Testis (tissue), 3 donors: ENCODE measurements around the gene CDC25B. TPM values are rescaled to one million over a fixed set of nuclear protein-coding genes. Genes with fewer than 3 reads are reported as not detected.

Experiments used
- DNase-seq: peaks from one replicate; pipeline ENCODE4 v3.0.0-alpha.2; 2019
- H3K27ac ChIP-seq, 2 donors: fragments of 200-600 bp; sonication (generic); one replicate each; pipeline ENCODE4 v1.5.1; 2019
- H3K27me3 ChIP-seq: fragments of 200-600 bp; sonication (generic); one replicate; pipeline ENCODE4 v1.5.1; 2019
- H3K36me3 ChIP-seq: fragments of 200-600 bp; sonication (generic); one replicate; pipeline ENCODE4 v1.5.1; 2017; ENCODE audit warnings: low read depth; ENCODE audit errors: missing control alignments
- H3K4me1 ChIP-seq: fragments of 200-600 bp; sonication (generic); one replicate; pipeline ENCODE4 v1.5.1; 2019
- H3K4me3 ChIP-seq, 2 donors: fragments of 200-600 bp; sonication (generic); one replicate each; pipeline ENCODE4 v1.5.1; 2017 to 2019
- H3K9me3 ChIP-seq: fragments of 200-600 bp; sonication (generic); one replicate; pipeline ENCODE4 v1.5.1; 2017
- POLR2A ChIP-seq: fragments of 450-650 bp; IDR thresholded peaks from one replicate; pipeline ENCODE4 v1.6.1; 2017; ENCODE audit warnings: antibody characterized with exemption, mild to moderate bottlenecking, moderate library complexity
- WGBS, 2 donors: methylation state at CpG; one replicate each; pipeline ENCODE4 v1.1.5; 2018; 5-methylcytosine and 5-hydroxymethylcytosine counted together
- intact Hi-C: fragments of 100-400 bp; cut with DNase I; formaldehyde crosslinking; loops from one replicate; pipeline ENCODE4 v1.15.1; 2023; ENCODE audit warnings: low total_unique reads
- polyA plus RNA-seq: library from polyadenylated mRNA; stranded (reverse); fragments of 350-450 nt; fragmentation: Illumina TruSeq; extraction: RNeasy Lipid Tissue Mini Kit (QIAGEN cat#74804); gene quantifications from one replicate; pipeline ENCODE4 v1.2.3, GENCODE V29; 2014; ENCODE audit warnings: low read depth, low replicate concordance; ENCODE audit not compliant: insufficient read depth
- total RNA-seq, 2 donors: library from RNA; depleted of rRNA; stranded (reverse); fragments of >200 nt; gene quantifications; one replicate each; pipeline ENCODE4 v1.2.3, GENCODE V29; 2016
- TF ChIP-seq, protein P1 (sequence below), 3 experiments: fragments of 450-650 bp in 2 of 3; fragments of 200-600 bp in 1 of 3; sonication (generic) in 1 of 3; IDR thresholded peaks; one replicate each; pipeline ENCODE4 v1.5.1; 2016 to 2019; ENCODE audit warnings: antibody characterized with exemption in 3 of 3, mild to moderate bottlenecking in 2 of 3, moderate library complexity in 1 of 3

CDC25B gene
- total and polyA plus RNA-seq, 3 donors from 2014 or later, result 14.4 to 45.6 (median 25.4) TPM

DNA sequence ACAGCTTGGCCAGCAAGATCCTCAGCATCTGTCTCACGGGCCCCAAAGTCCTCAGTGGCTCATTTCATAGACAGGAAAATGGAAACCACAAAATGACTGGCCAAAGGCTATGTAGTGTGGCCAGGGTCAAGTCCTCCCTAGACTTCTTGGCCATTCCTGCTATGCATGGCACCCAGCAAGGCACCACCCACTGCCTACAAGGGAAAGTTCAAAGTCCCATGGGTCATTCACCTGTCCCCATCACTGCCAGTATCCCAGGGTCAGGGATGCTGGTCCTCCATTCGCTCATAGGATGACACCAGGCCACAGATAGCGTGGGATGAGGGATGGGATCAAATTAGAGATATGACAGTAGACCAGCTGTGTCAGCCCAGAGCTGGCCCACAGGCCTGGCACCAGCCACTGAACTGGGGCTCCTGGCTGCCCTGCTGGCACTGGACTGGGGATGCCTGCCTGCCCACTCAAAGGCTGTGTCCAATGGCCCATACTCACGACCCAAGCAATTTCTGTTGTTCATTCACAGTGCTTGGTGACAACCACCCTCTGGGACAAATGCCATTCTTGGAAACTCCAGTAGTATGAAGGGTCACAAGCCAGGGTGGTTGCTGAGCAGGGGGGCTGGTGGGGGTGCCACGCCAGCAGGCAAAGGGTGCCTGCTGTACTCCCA, 40.2 kb upstream of the CDC25B start:
- Histone ChIP-seq H3K36me3 (no peaks in the 10 kb centered on the region), H3K27me3 (no peaks in the 10 kb centered on the region), H3K4me3 (no peak overlapping the region), H3K9me3 (no peaks in the 10 kb centered on the region), H3K27ac (no peak overlapping the region), H3K4me1 (no peaks in the 10 kb centered on the region)
- WGBS, 2 donors, result 84 to 93% methylated on average over 3 to 5 of the region's 5 CpGs
- intact Hi-C loops, result no loop called here
- DNase-seq, result no peak
- TF ChIP-seq, protein P1, sequence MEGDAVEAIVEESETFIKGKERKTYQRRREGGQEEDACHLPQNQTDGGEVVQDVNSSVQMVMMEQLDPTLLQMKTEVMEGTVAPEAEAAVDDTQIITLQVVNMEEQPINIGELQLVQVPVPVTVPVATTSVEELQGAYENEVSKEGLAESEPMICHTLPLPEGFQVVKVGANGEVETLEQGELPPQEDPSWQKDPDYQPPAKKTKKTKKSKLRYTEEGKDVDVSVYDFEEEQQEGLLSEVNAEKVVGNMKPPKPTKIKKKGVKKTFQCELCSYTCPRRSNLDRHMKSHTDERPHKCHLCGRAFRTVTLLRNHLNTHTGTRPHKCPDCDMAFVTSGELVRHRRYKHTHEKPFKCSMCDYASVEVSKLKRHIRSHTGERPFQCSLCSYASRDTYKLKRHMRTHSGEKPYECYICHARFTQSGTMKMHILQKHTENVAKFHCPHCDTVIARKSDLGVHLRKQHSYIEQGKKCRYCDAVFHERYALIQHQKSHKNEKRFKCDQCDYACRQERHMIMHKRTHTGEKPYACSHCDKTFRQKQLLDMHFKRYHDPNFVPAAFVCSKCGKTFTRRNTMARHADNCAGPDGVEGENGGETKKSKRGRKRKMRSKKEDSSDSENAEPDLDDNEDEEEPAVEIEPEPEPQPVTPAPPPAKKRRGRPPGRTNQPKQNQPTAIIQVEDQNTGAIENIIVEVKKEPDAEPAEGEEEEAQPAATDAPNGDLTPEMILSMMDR (IDR thresholded peaks at IDR 0.05), result no peak
- TF ChIP-seq POLR2A, result no peak

DNA sequence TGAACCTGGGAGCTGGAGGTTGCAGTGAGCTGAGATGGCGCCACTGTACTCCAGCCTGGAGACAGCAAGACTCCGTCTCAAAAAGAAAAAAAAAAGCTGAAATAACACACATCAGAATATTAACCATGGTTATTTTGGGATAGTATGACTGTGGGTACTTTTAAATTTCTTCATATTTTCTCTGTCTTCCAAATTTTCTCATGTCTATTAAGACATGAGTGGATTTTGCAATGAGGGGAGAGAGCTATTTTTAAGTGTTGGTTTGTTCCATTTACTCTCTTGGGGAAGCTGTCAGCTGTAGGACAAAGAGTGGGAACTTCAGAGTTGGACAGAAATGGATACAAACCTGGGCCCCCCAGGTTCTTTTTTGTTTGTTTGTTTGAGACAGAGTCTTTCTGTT, 38.8 kb upstream of the CDC25B start:
- no peak overlapping the region for H3K27ac ChIP-seq

DNA sequence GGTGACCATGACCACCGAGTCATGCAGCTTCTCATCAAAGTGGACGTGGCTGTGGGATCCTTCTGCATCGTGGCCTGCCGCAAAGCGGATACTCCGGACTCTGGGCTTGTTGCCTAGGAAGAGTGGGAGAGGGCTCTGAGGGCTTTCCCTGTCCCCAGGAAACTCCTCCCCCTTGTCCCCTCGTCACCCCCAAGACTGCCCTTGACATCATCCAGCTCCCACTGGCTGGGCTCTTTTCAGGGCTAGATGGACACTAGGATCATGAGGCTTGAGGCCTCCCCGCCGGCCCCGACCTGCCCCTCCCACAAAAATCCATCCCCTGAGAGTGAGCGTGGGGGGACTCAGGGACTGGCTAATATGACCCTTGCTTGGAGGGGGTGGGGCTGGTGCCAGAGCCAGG, 37.5 kb upstream of the CDC25B start:
- DNase-seq, result no peak
- no peak overlapping the region for H3K4me3 ChIP-seq
- H3K36me3 ChIP-seq, result no peaks in the 10 kb centered on the region
- H3K27ac ChIP-seq, result no peak overlapping the region
- WGBS, 2 donors, result 76 to 89% methylated on average over 4 to 11 of the region's 11 CpGs
- no peaks in the 10 kb centered on the region for H3K27me3 ChIP-seq
- no peaks in the 10 kb centered on the region for H3K9me3 ChIP-seq
- no peaks in the 10 kb centered on the region for H3K4me1 ChIP-seq
- TF ChIP-seq POLR2A, result no peak
- intact Hi-C loops, result no loop called here

More for the DNA sequence above, 38.8 kb upstream of the CDC25B start:
- no peak for DNase-seq
- WGBS, 2 donors, result 80 to 89% methylated on average over 2 of the region's 2 CpGs
- intact Hi-C loops, result no loop called here
- Histone ChIP-seq H3K36me3 (no peaks in the 10 kb centered on the region), H3K27me3 (no peaks in the 10 kb centered on the region), H3K9me3 (no peaks in the 10 kb centered on the region), H3K4me3 (no peak overlapping the region), H3K4me1 (no peaks in the 10 kb centered on the region)
- no peak for TF ChIP-seq POLR2A
- TF ChIP-seq, protein P1 (IDR thresholded peaks at IDR 0.05), result no peak

DNA sequence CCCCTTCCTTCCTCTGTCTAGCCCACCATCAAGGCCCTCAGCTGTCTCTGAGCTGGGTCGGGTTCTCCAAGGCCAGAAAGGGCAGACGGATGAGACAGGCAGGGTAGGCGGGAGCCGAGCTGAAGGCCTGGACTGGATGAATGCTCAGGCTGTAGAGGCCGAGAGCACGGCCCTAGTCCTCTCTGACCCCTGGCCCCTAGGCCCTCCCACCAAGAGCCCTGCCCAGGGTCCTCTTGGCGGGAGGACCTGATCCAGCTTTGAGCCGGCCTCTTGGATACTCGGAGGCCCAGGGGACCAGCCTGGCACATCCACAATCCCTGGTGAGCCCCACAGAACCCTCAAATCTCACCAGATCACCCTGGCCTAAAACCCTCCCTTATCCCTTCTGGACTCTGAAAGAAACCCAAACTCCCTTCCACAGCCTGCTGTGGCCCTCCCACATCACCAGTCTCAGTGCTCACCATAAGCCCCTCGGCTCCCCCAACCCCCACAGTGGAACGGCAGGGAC, 36.7 kb upstream of the CDC25B start:
- 66 to 100% methylated on average over 2 to 11 of the region's 11 CpGs for WGBS, 2 donors
- intact Hi-C loops, result no loop called here

DNA sequence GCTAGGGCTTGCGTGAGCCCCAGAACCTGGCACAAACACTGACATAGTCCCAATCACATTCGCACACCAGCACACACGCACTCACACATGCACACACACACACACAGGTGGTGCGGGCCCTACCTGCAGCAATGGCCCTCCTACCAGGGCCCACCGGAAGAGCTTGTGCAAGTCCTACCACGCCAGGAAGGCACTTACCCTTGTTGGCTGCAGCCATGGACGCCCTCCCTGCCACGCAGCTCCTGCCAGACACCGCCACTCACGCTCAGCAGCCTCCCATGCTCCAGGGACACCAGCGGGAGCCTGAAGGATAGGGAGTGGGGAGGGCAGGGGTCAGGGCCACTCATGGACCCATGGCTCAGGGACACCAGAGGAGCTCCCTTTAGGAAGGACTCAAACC, 36.2 kb upstream of the CDC25B start:
- WGBS, 2 donors, result 85% methylated on average over 5 to 11 of the region's 11 CpGs
- no peaks in the 10 kb centered on the region for H3K27me3 ChIP-seq
- H3K4me3 ChIP-seq, result no peak overlapping the region
- intact Hi-C loops, result no loop called here
- no peak for DNase-seq
- no peaks in the 10 kb centered on the region for H3K9me3 ChIP-seq
- TF ChIP-seq, protein P1 (IDR thresholded peaks at IDR 0.05), result no peak
- no peak for TF ChIP-seq POLR2A
- H3K27ac ChIP-seq, result no peak overlapping the region
- no peaks in the 10 kb centered on the region for H3K36me3 ChIP-seq
- H3K4me1 ChIP-seq, result no peaks in the 10 kb centered on the region

More for the DNA sequence above, 36.7 kb upstream of the CDC25B start:
- H3K36me3 ChIP-seq, result no peaks in the 10 kb centered on the region
- no peaks in the 10 kb centered on the region for H3K9me3 ChIP-seq
- no peaks in the 10 kb centered on the region for H3K27me3 ChIP-seq
- H3K4me3 ChIP-seq, result no peak overlapping the region
- no peak overlapping the region for H3K27ac ChIP-seq
- no peaks in the 10 kb centered on the region for H3K4me1 ChIP-seq
- DNase-seq, result no peak
- no peak for TF ChIP-seq POLR2A
